ENCODE data around the gene SERINC2.
A peak's percentile ranks its signal among the peaks of the same experiment; 100 is the strongest.
"Not testable (repeated sequence)": the region's sequence is repeated elsewhere in the genome, so short reads cannot be mapped to it uniquely, and the experiment has no call there.

SERINC2 gene

GRCh38 chr1:31416101-31416736, 3.2 kb downstream of the SERINC2 start:
- peak; percentile 27 for DNase-seq

GRCh38 chr1:31417148-31417547, 4.1 kb downstream of the SERINC2 start:
- no peak for DNase-seq

GRCh38 chr1:31418626-31419323, 5.8 kb downstream of the SERINC2 start:
- DNase-seq, result no peak

GRCh38 chr1:31420716-31421115, 7.7 kb downstream of the SERINC2 start:
- DNase-seq, result no peak

- peak; percentile 34 for DNase-seq
Measured at GRCh38 chr1:31421371-31422040, 8.5 kb downstream of the SERINC2 start.

GRCh38 chr1:31422505-31423319, 9.7 kb downstream of the SERINC2 start:
- peak; percentile 79 for DNase-seq

GRCh38 chr1:31423418-31423947, 10.5 kb downstream of the SERINC2 start:
- peak; percentile 59 for DNase-seq

GRCh38 chr1:31424568-31424967, 11.6 kb downstream of the SERINC2 start:
- no peak for DNase-seq

GRCh38 chr1:31425301-31426081, 12.5 kb downstream of the SERINC2 start:
- no peak for DNase-seq

- DNase-seq, result no peak
Measured at GRCh38 chr1:31426249-31426922, 13.4 kb downstream of the SERINC2 start.

- no peak for DNase-seq
Measured at GRCh38 chr1:31427322-31427721, 14.3 kb downstream of the SERINC2 start.

- DNase-seq, result no peak
Measured at GRCh38 chr1:31428436-31429221, 15.6 kb downstream of the SERINC2 start.

GRCh38 chr1:31429583-31429982, 16.6 kb downstream of the SERINC2 start:
- DNase-seq, result no peak

- not testable (repeated sequence) for DNase-seq
Measured at GRCh38 chr1:31431351-31432257, 18.6 kb downstream of the SERINC2 start.

GRCh38 chr1:31432592-31433395, 19.8 kb downstream of the SERINC2 start:
- no peak for DNase-seq

- DNase-seq, result no peak
Measured at GRCh38 chr1:31433396-31433930, 20.4 kb downstream of the SERINC2 start.

GRCh38 chr1:31434101-31434871, 21.3 kb downstream of the SERINC2 start:
- no peak for DNase-seq

GRCh38 chr1:31434979-31435378, 22.0 kb downstream of the SERINC2 start:
- no peak for DNase-seq

All from MV-4-11 (cell line).